H9 (cell line): ENCODE measurements around the gene ZNF638. TPM values are rescaled to one million over a fixed set of nuclear protein-coding genes. Genes with fewer than 3 reads are reported as not detected.

ENCODE experiments used
- DNase-seq: peaks from one replicate; pipeline ENCODE4 v3.0.0-alpha.2; 2017
- H2AFZ ChIP-seq: one replicate; pipeline ENCODE4 v1.6.1; 2013; ENCODE audit warnings: mild to moderate bottlenecking, low read length, control low read depth, moderate library complexity
- H2AK5ac ChIP-seq: 2 replicates; pipeline ENCODE4 v1.6.1; 2013; ENCODE audit warnings: low read length, control low read depth, mixed read lengths; ENCODE audit not compliant: insufficient read length
- H2BK120ac ChIP-seq: one replicate; pipeline ENCODE4 v1.6.1; 2013; ENCODE audit warnings: low read depth, mild to moderate bottlenecking, low read length, control low read depth, inconsistent platforms; ENCODE audit not compliant: poor library complexity, severe bottlenecking
- H2BK12ac ChIP-seq: 2 replicates; pipeline ENCODE4 v1.6.1; 2013; ENCODE audit warnings: low read length, control low read depth, mixed read lengths, low read depth; ENCODE audit not compliant: insufficient read length
- H2BK15ac ChIP-seq: 2 replicates; pipeline ENCODE4 v1.6.1; 2013; ENCODE audit warnings: low read depth, low read length, control low read depth
- H2BK20ac ChIP-seq: one replicate; pipeline ENCODE4 v1.6.1; 2013; ENCODE audit warnings: low read depth, mild to moderate bottlenecking, low read length, control low read depth, inconsistent platforms; ENCODE audit not compliant: poor library complexity, severe bottlenecking
- H2BK5ac ChIP-seq: 2 replicates; pipeline ENCODE4 v1.6.1; 2013; ENCODE audit warnings: low read length, control low read depth, mixed read lengths; ENCODE audit not compliant: insufficient read length
- H3K14ac ChIP-seq: 2 replicates; pipeline ENCODE4 v1.6.1; 2013; ENCODE audit warnings: low read length, control low read depth; ENCODE audit not compliant: insufficient read depth
- H3K18ac ChIP-seq: 2 replicates; pipeline ENCODE4 v1.6.1; 2013; ENCODE audit warnings: low read depth, mild to moderate bottlenecking, mixed read lengths, low read length, control low read depth; ENCODE audit not compliant: insufficient read length
- H3K23ac ChIP-seq: 2 replicates; pipeline ENCODE4 v1.6.1; 2013; ENCODE audit warnings: low read length, control low read depth, mixed read lengths, low read depth; ENCODE audit not compliant: insufficient read length
- H3K23me2 ChIP-seq: 2 replicates; pipeline ENCODE4 v1.6.1; 2013; ENCODE audit warnings: low read depth, mild to moderate bottlenecking, mixed read lengths, low read length, control low read depth; ENCODE audit not compliant: insufficient read length, poor library complexity, severe bottlenecking
- H3K27ac ChIP-seq: 2 replicates; pipeline ENCODE4 v1.5.1; 2013; ENCODE audit warnings: low read length, control low read depth, mixed read lengths, low read depth; ENCODE audit not compliant: insufficient read length
- H3K27me3 ChIP-seq: 2 replicates; pipeline ENCODE4 v1.6.1; 2013; ENCODE audit warnings: low read length, control low read depth, inconsistent platforms; ENCODE audit not compliant: insufficient read depth
- H3K4ac ChIP-seq: 2 replicates; pipeline ENCODE4 v1.6.1; 2013; ENCODE audit warnings: low read depth, mild to moderate bottlenecking, control low read depth, inconsistent platforms, low read length, moderate library complexity
- H3K4me1 ChIP-seq: 2 replicates; pipeline ENCODE4 v1.6.1; 2013; ENCODE audit warnings: low read length, control low read depth, inconsistent platforms; ENCODE audit not compliant: insufficient read depth
- H3K4me2 ChIP-seq: 2 replicates; pipeline ENCODE4 v1.6.1; 2013; ENCODE audit warnings: low read length, control low read depth, mixed read lengths; ENCODE audit not compliant: insufficient read length, insufficient read depth
- H3K56ac ChIP-seq: 2 replicates; pipeline ENCODE4 v1.6.1; 2013; ENCODE audit warnings: low read depth, mild to moderate bottlenecking, mixed read lengths, low read length, control low read depth; ENCODE audit not compliant: insufficient read length
- H3K79me1 ChIP-seq: 2 replicates; pipeline ENCODE4 v1.6.1; 2013; ENCODE audit warnings: low read depth, mild to moderate bottlenecking, moderate library complexity, low read length, control low read depth, inconsistent platforms; ENCODE audit not compliant: insufficient read depth, poor library complexity, severe bottlenecking
- H3K79me2 ChIP-seq: 2 replicates; pipeline ENCODE4 v1.6.1; 2013; ENCODE audit warnings: low read length, control low read depth, inconsistent platforms; ENCODE audit not compliant: insufficient read depth
- H3K9ac ChIP-seq: 2 replicates; pipeline ENCODE4 v1.6.1; 2013; ENCODE audit warnings: low read length, control low read depth, mixed read lengths; ENCODE audit not compliant: insufficient read length; ENCODE audit errors: extremely low read depth
- H3K9me3 ChIP-seq: one replicate; pipeline ENCODE4 v1.6.1; 2013; ENCODE audit warnings: low read depth, low read length, inconsistent platforms; ENCODE audit not compliant: control insufficient read depth
- H3T11ph ChIP-seq: one replicate; pipeline ENCODE4 v1.6.1; 2013; ENCODE audit warnings: mild to moderate bottlenecking, low read length, control low read depth, inconsistent platforms
- H4K20me1 ChIP-seq: one replicate; pipeline ENCODE4 v1.6.1; 2013; ENCODE audit not compliant: control insufficient read depth, insufficient read length, insufficient read depth
- H4K5ac ChIP-seq: 2 replicates; pipeline ENCODE4 v1.6.1; 2013; ENCODE audit warnings: low read depth, mild to moderate bottlenecking, mixed read lengths, low read length, control low read depth; ENCODE audit not compliant: insufficient read length
- H4K8ac ChIP-seq: replicated peaks from 2 replicates; pipeline ENCODE4 v1.6.1; 2013; ENCODE audit warnings: low read length, control low read depth, mixed read lengths, low read depth; ENCODE audit not compliant: insufficient read length
- H4K91ac ChIP-seq: 2 replicates; pipeline ENCODE4 v1.6.1; 2013; ENCODE audit warnings: low read depth, mild to moderate bottlenecking, moderate library complexity, mixed read lengths, low read length, control low read depth; ENCODE audit not compliant: insufficient read length
- H3K27ac Mint-ChIP-seq, 3 experiments: 2 replicates in 2 of 3; 3 replicates in 1 of 3; pipeline ENCODE4 v1.8.0; 2020 to 2021; ENCODE audit warnings: mixed read lengths in 3 of 3, mild to moderate bottlenecking in 1 of 3, moderate library complexity in 1 of 3
- H3K27me3 Mint-ChIP-seq: 2 replicates; pipeline ENCODE4 v1.8.0; 2021; ENCODE audit warnings: low read depth, mild to moderate bottlenecking, moderate library complexity, mixed read lengths
- H3K36me3 Mint-ChIP-seq, 3 experiments: 2 replicates in 2 of 3; 3 replicates in 1 of 3; pipeline ENCODE4 v1.8.0; 2020 to 2021; ENCODE audit warnings: low read depth in 3 of 3, mixed read lengths in 3 of 3; ENCODE audit not compliant: insufficient read depth in 1 of 3
- H3K4me1 Mint-ChIP-seq, 2 experiments: 2 replicates each; pipeline ENCODE4 v1.8.0; 2020; ENCODE audit warnings: mixed read lengths in 2 of 2
- H3K4me3 Mint-ChIP-seq, 2 experiments: 2 replicates in 1 of 2; 3 replicates in 1 of 2; pipeline ENCODE4 v1.8.0; 2020 to 2021; ENCODE audit warnings: mild to moderate bottlenecking in 2 of 2, mixed read lengths in 2 of 2, moderate library complexity in 1 of 2
- H3K9me3 Mint-ChIP-seq, 2 experiments: 2 replicates in 1 of 2; 3 replicates in 1 of 2; pipeline ENCODE4 v1.8.0; 2020; ENCODE audit warnings: mild to moderate bottlenecking in 2 of 2, mixed read lengths in 2 of 2, moderate library complexity in 1 of 2
- CTCF ChIP-seq: fragments of 200-600 bp; sonication (generic); conservative IDR thresholded peaks from 3 replicates; pipeline ENCODE4 v1.8.0; 2021; ENCODE audit warnings: antibody characterized with exemption, mild to moderate bottlenecking
- total RNA-seq: library from RNA; stranded (reverse); gene quantifications from 2 replicates; pipeline ENCODE4 v1.2.1, GENCODE V29; 2021

ZNF638 gene
- total RNA-seq, 1 experiment from 2014 or later, result 146 TPM

GRCh38 chr2:71282493-71282892 is 49.1 kb upstream of the ZNF638 start:
- H3K4me3 Mint-ChIP-seq, result no peak overlapping the region
- H3K56ac ChIP-seq, result no peak overlapping the region
- H4K20me1 ChIP-seq, result no peaks in the 10 kb centered on the region
- H3K9ac ChIP-seq, result no peak overlapping the region
- H3K23me2 ChIP-seq, result peaks cover 4% of the 10 kb centered on the region
- no peaks in the 10 kb centered on the region; the same call in 1 of the 2 replicates for H3K79me2 ChIP-seq
- no peak overlapping the region for H2BK20ac ChIP-seq
- no peak overlapping the region for H3K27ac ChIP-seq
- no peak overlapping the region for H3K4ac ChIP-seq
- no peaks in the 10 kb centered on the region for H3K9me3 ChIP-seq
- H3K27me3 Mint-ChIP-seq, result peaks cover 19% of the 10 kb centered on the region
- no peak overlapping the region for H2AFZ ChIP-seq
- H3K18ac ChIP-seq, result no peak overlapping the region
- no peaks in the 10 kb centered on the region for H3K27me3 ChIP-seq
- no peak overlapping the region for H2BK5ac ChIP-seq
- H3K27ac Mint-ChIP-seq, result no peak overlapping the region
- peak; percentile 46; the same call in 2 of the 3 replicates for TF ChIP-seq CTCF
- H3K79me1 ChIP-seq, result no peaks in the 10 kb centered on the region
- no peaks in the 10 kb centered on the region for H3K36me3 Mint-ChIP-seq
- no peak overlapping the region for H2AK5ac ChIP-seq
- H4K5ac ChIP-seq, result no peak overlapping the region
- H2BK15ac ChIP-seq, result no peak overlapping the region
- H4K8ac ChIP-seq, result no peak overlapping the region
- H2BK120ac ChIP-seq, result no peak overlapping the region
- H3K4me1 Mint-ChIP-seq, result peaks cover 21 to 34% of the 10 kb centered on the region in 2 experiments
- H3K9me3 Mint-ChIP-seq, result no peaks in the 10 kb centered on the region
- no peak overlapping the region for H3K4me2 ChIP-seq
- H3T11ph ChIP-seq, result no peak overlapping the region
- no peak for DNase-seq
- no peaks in the 10 kb centered on the region; the same call in 1 of the 2 replicates for H3K4me1 ChIP-seq
- H3K14ac ChIP-seq, result no peak overlapping the region
- H2BK12ac ChIP-seq, result no peak overlapping the region
- H3K23ac ChIP-seq, result no peak overlapping the region
- H4K91ac ChIP-seq, result no peak overlapping the region
